Smooth muscle cell of the brain vasculature (primary cell): Measurements from ENCODE around the gene DDX11.
"Not testable (repeated sequence)": the region's sequence is repeated elsewhere in the genome, so short reads cannot be mapped to it uniquely, and the experiment has no call there.

Experiments
- DNase-seq: peaks from one replicate; pipeline ENCODE4 v3.0.0-alpha.2; 2012; ENCODE audit warnings: low read depth, low spot score

Gene DDX11

DNA sequence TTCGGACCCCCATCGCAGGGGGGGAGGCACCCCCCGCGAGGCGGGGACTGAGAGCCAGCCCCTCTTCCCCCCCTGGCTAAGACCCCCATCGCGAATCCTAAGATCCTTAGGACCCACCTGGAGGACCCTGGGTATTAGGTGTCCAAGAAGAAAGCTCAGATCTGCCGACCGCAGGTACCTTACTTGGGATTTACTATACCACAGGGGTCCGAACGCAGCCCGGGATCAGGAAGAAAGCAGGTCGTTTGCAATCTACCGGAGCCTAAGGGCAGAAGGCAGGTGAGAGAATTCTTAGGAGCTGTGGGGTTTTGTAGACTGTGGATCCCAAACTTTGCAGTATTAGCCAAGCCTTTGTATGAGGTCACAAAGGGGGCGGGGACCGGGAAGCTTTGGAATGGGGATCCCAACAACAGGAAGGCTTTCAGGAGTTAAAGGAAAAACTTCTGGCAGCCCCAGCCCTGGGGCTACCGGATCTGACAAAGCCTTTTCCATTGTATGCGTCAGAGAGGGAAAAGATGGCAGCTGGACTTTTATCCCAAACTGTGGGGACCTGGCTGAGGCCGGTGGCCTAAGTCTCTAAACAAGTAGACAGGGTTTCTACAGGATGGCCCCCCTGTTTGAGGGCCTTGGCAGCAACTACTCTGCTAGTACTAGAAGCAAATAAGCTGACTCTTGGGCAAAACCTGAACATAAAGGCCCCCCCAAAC is 47.5 kb downstream of the DDX11 start:
- not testable (repeated sequence) for DNase-seq

DNA sequence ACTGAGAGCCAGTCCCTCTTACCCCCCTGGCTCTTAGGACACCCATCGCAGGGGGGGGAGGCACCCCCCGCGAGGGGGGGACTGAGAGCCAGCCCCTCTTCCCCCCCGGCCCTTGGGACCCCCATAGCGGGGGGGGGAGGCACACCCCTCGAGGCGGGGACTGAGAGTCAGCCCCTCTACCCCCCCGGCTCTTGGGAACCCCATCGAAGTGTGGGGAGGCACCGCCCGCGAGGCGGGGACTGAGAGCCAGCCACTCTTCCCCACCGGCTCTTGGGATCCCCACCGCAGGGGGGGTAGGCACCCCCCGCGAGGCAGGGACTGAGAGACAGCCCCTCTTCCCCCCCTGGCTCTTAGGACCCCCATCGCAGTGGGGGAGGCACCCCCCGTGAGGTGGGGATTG is 48.8 kb downstream of the DDX11 start:
- DNase-seq, result no peak

DNA sequence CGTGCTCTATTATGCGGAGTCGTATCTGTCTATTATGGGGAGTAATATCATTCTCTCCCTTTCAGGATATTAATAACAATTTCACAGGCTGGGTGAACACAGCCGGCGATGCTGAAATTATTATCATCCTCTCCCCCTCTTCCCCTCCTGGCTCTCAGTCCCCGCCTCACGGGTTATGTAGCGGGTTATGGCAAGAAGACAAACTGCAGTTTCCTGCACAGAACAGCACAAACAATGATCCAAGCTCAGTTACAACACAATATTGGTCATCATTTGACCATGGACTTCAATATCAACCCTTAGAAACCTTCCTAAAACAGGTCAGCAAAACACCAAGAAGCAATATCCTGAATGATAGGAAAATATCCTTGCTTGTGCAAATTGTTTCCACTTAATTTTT is 50.5 kb downstream of the DDX11 start:
- not testable (repeated sequence) for DNase-seq

DNA sequence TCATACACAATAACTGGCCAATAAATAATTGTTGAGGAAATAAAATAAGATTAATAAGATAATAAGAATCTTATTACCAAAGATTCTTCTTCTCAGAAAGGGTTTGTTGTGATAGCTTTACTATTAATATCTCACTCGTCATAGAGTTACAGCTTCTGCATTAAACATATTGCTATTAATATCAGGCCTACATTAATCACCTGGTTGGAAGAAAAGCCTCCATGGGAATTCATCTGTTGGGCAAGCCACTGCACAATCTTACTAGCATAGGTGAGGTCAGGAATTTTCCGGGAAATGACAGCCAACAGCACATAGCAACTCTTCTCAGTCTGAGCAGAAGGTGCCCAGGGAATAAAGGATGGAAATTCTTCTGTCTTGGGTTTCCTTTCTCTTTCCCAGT is 51.5 kb downstream of the DDX11 start:
- not testable (repeated sequence) for DNase-seq

DNA sequence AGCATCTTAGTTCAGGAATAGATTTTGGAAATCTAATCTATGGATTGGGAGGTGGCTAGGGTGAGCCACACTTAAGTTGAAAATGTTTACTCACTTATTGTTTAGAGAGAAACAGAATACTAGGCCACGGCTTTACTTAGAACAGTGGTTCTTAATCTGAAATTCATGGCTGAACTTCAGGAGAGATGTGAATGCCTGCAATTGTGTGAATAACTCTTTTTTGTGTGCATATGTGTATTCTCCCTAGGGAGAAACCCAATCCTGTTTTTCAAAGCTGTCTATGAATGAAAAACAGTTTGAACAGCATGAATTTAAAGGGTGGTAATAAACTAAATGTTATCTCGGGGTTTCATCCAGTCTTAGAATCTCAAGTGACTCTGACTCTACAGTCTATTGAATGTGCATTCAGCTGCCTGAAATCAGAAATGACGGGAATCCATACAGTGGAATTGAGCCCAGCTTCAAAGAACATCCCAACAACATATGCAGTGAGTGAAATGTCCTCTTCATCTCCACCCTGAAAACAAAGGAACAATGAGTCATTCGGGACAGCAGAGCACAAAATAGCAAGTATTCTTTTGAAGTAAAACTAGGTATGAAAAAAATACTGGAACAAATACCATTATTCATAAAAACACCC is 53.7 kb downstream of the DDX11 start:
- not testable (repeated sequence) for DNase-seq

DNA sequence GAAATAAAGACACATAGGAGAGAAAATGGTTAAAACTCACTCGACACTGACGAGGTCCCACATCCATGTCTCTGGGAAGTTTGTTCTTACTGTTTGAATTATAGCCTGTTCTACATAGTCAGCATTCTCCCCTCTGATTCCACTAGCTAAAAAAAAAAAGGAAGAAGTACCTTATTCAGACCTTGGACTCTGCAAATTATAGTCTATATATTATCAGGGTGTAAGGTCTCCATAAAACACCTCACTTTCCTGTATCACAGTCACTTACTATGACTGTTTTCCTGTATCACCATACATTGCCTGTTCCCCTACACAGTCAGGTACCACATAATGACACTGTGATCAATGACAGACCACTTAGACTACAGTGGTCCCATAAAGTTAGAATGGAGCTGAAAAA is 62.9 kb downstream of the DDX11 start:
- not testable (repeated sequence) for DNase-seq

DNA sequence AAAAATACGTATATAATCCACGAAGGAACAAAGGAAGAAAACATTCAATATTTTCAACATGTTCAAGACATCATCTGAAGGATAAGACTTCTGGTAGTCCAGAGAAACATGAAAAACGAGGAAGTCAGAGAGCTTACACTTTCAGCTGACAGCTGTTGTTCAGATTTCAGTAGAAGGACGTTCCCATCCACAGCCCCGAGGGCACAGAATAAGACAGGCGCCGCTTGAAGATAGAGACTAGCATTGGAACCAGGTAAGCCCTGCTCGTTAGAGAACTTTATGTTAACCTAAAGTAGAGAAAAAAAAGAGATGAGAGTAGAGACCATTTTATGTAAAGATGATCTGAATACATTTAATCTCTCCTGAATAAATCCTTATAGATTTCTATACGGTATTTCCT is 71.1 kb downstream of the DDX11 start:
- DNase-seq, result not testable (repeated sequence)

DNA sequence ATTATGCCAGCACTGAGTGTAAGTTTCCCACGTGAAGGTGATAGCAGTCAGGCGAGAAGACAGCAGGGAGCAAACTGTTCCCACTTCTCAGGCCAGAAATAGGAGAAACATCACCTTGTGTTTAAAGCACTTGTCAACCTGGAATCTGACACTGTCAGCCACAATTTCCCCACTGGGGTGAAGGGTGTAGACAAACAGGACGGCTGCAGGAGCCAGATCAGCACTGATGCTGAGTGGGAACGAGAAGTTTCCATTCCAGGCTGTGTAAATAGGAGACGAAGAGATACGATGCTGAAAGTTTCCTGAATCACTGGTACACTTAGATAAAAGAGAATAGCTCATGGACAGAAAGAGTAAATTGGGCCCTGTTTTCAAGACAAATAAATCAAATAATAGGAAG is 71.6 kb downstream of the DDX11 start:
- not testable (repeated sequence) for DNase-seq

DNA sequence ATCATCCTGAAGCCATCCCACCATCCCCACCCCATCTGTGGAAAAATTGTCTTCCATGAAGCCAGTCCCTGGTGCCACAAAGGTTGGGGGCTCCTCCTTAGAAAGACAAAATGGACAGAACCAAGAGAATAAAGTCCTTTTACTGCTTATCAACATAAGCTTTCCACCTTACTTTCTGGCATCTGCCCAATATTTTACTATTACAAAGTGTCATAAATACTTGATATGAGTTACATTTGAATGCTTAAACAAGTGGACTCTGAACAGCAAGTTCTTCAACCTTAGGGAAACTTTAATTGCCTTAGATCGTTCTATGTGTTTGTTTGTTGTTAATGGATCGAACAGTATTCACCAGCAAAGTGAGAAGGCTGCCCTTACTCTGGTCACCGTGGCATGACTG is 73.8 kb downstream of the DDX11 start:
- DNase-seq, result not testable (repeated sequence)

DNA sequence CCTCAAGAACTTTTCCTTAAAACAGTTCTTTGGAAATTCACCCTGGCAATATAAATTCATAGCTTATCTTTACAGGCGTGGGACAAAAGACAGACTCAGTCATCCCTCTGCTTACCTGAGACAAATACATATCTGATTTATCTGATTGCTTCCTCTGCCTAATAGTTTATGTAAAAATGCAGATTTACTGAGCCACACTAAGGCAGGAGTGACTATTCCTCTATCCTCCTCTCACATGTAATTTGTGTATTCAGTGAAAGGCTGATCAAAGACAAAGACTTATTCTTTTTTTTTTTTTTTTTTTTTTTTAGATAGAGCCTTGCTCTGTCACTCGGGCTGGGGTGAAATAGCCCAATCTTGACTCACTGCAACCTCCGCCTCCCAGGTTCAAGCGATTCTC is 77.1 kb downstream of the DDX11 start:
- DNase-seq, result not testable (repeated sequence)
